Activated CD4-positive, alpha-beta T cell treated with anti-CD3 and anti-CD28 coated beads, Interleukin-2, amount 10 ng/mL, durations not matched to agents 7 days and 5 days (primary cell): ENCODE data around the gene ZFAND3. TPM values are rescaled to one million over a fixed set of nuclear protein-coding genes. Genes with fewer than 3 reads are reported as not detected.

Source experiments
- CTCF ChIA-PET: fragments of 350-600 bp; sonication (Branson Sonifier 250); formaldehyde crosslinking; loops from one replicate; lab custom pipeline; 2021; ENCODE audit warnings: antibody characterized with exemption; lab: Charles Lee
- POLR2A ChIA-PET: fragments of 350-600 bp; sonication (Branson Sonifier 250); formaldehyde crosslinking; loops from one replicate; lab custom pipeline; 2021; ENCODE audit warnings: antibody characterized with exemption; lab: Charles Lee
- DNase-seq: peaks from one replicate; pipeline ENCODE4 v3.0.0-alpha.2; 2020
- H3K27ac Mint-ChIP-seq: one replicate; pipeline ENCODE4 v1.8.0; 2021; ENCODE audit warnings: mild to moderate bottlenecking, moderate library complexity, mixed read lengths
- H3K27me3 Mint-ChIP-seq: one replicate; pipeline ENCODE4 v1.8.0; 2021; ENCODE audit warnings: mixed read lengths
- H3K36me3 Mint-ChIP-seq: one replicate; pipeline ENCODE4 v1.8.0; 2021; ENCODE audit warnings: low read depth, mixed read lengths
- H3K4me1 Mint-ChIP-seq: one replicate; pipeline ENCODE4 v1.8.0; 2021; ENCODE audit warnings: mixed read lengths
- H3K4me3 Mint-ChIP-seq: one replicate; pipeline ENCODE4 v1.8.0; 2021; ENCODE audit warnings: mild to moderate bottlenecking, moderate library complexity, mixed read lengths
- H3K9me3 Mint-ChIP-seq: one replicate; pipeline ENCODE4 v1.8.0; 2021; ENCODE audit warnings: mixed read lengths
- total RNA-seq, 2 experiments: library from RNA; stranded (reverse); gene quantifications; one replicate each; pipeline ENCODE4 v1.2.3, GENCODE V29; 2021

ZFAND3 gene
- total RNA-seq, 2 experiments from 2014 or later: 27.4 to 34.7 TPM

- ChIA-PET CTCF (interaction anchor here (0.7 kb wide), 1 partner anchor 56 kb away, joined by 3 read pairs; no protein-coding TSS in a partner anchor), POLR2A (no interaction called here)
- DNase-seq: no peak
- H3K4me3 Mint-ChIP-seq: no peak overlapping the region
- no peak overlapping the region for H3K27ac Mint-ChIP-seq
- H3K36me3 Mint-ChIP-seq: peaks cover 11% of the 10 kb centered on the region
- H3K27me3 Mint-ChIP-seq: no peaks in the 10 kb centered on the region
- H3K9me3 Mint-ChIP-seq: peaks cover 13% of the 10 kb centered on the region
- no peaks in the 10 kb centered on the region for H3K4me1 Mint-ChIP-seq
These were observed 181.9 kb downstream of the ZFAND3 start for GRCh38 chr6:38001386-38001785.

- H3K27ac Mint-ChIP-seq: no peak overlapping the region
- ChIA-PET CTCF (no interaction called here), POLR2A (no interaction called here)
These were observed 185.4 kb downstream of the ZFAND3 start for GRCh38 chr6:38004908-38005307.

GRCh38 chr6:38011937-38012336 lies 192.4 kb downstream of the ZFAND3 start:
- H3K27ac Mint-ChIP-seq: no peak overlapping the region
- peaks cover 4% of the 10 kb centered on the region for H3K36me3 Mint-ChIP-seq
- H3K4me1 Mint-ChIP-seq: peaks cover 2% of the 10 kb centered on the region
- H3K4me3 Mint-ChIP-seq: no peak overlapping the region
- H3K9me3 Mint-ChIP-seq: peaks cover 2% of the 10 kb centered on the region
- ChIA-PET POLR2A (no interaction called here), CTCF (no interaction called here)
- DNase-seq: no peak
- H3K27me3 Mint-ChIP-seq: no peaks in the 10 kb centered on the region

More at GRCh38 chr6:38004908-38005307, 185.4 kb downstream of the ZFAND3 start:
- Mint-ChIP-seq H3K27me3 (no peaks in the 10 kb centered on the region), H3K4me3 (no peak overlapping the region), H3K9me3 (peaks cover 2% of the 10 kb centered on the region), H3K4me1 (no peaks in the 10 kb centered on the region), H3K36me3 (peaks cover 4% of the 10 kb centered on the region)
- no peak for DNase-seq

- DNase-seq: no peak
- peaks cover 2% of the 10 kb centered on the region for H3K9me3 Mint-ChIP-seq
- peaks cover 2% of the 10 kb centered on the region for H3K4me1 Mint-ChIP-seq
- POLR2A ChIA-PET: no interaction called here
- peaks cover 4% of the 10 kb centered on the region for H3K36me3 Mint-ChIP-seq
- no peak overlapping the region for H3K4me3 Mint-ChIP-seq
- CTCF ChIA-PET: no interaction called here
- H3K27ac Mint-ChIP-seq: no peak overlapping the region
- no peaks in the 10 kb centered on the region for H3K27me3 Mint-ChIP-seq
These were observed 193.0 kb downstream of the ZFAND3 start for GRCh38 chr6:38012573-38012972.

- Mint-ChIP-seq H3K4me3 (no peak overlapping the region), H3K36me3 (peaks cover 2% of the 10 kb centered on the region), H3K9me3 (peaks cover 2% of the 10 kb centered on the region), H3K27me3 (no peaks in the 10 kb centered on the region), H3K4me1 (peaks cover 2% of the 10 kb centered on the region), H3K27ac (no peak overlapping the region)
- CTCF ChIA-PET: interaction anchor here (0.7 kb wide), 1 partner anchor 229 kb away, joined by 4 read pairs; no protein-coding TSS in a partner anchor
- no peak for DNase-seq
- POLR2A ChIA-PET: no interaction called here
These were observed 195.8 kb downstream of the ZFAND3 start for GRCh38 chr6:38015341-38015740.

GRCh38 chr6:38016824-38017223 lies 197.3 kb downstream of the ZFAND3 start:
- ChIA-PET CTCF (no interaction called here), POLR2A (no interaction called here)
- Mint-ChIP-seq H3K4me3 (no peak overlapping the region), H3K27ac (no peak overlapping the region), H3K4me1 (peaks cover 2% of the 10 kb centered on the region), H3K36me3 (no peaks in the 10 kb centered on the region), H3K9me3 (no peaks in the 10 kb centered on the region), H3K27me3 (no peaks in the 10 kb centered on the region)
- no peak for DNase-seq

- no peak overlapping the region for H3K4me3 Mint-ChIP-seq
- peaks cover 2% of the 10 kb centered on the region for H3K9me3 Mint-ChIP-seq
- no peaks in the 10 kb centered on the region for H3K36me3 Mint-ChIP-seq
- POLR2A ChIA-PET: no interaction called here
- H3K27me3 Mint-ChIP-seq: no peaks in the 10 kb centered on the region
- CTCF ChIA-PET: no interaction called here
- DNase-seq: no peak
- H3K27ac Mint-ChIP-seq: no peak overlapping the region
- no peaks in the 10 kb centered on the region for H3K4me1 Mint-ChIP-seq
These were observed 199.2 kb downstream of the ZFAND3 start for GRCh38 chr6:38018755-38019165.

- no peak overlapping the region for H3K4me3 Mint-ChIP-seq
- CTCF ChIA-PET: interaction anchor here (0.7 to 0.8 kb wide), 3 partner anchors 16 to 312 kb away, joined by 3 to 5 read pairs (median 3); no protein-coding TSS in a partner anchor
- DNase-seq: no peak
- no peak overlapping the region for H3K27ac Mint-ChIP-seq
- H3K9me3 Mint-ChIP-seq: peaks cover 8% of the 10 kb centered on the region
- H3K27me3 Mint-ChIP-seq: no peaks in the 10 kb centered on the region
- H3K4me1 Mint-ChIP-seq: no peaks in the 10 kb centered on the region
- peaks cover 4% of the 10 kb centered on the region for H3K36me3 Mint-ChIP-seq
- POLR2A ChIA-PET: interaction anchor here (0.6 kb wide), 1 partner anchor 105 kb away, joined by 6 read pairs; no protein-coding TSS in a partner anchor
These were observed 201.1 kb downstream of the ZFAND3 start for GRCh38 chr6:38020593-38020992.

- CTCF ChIA-PET: interaction anchor here (0.7 to 0.8 kb wide), 3 partner anchors 16 to 312 kb away, joined by 3 to 5 read pairs (median 3); no protein-coding TSS in a partner anchor
- DNase-seq: no peak
- Mint-ChIP-seq H3K4me1 (no peaks in the 10 kb centered on the region), H3K4me3 (no peak overlapping the region), H3K27ac (no peak overlapping the region), H3K27me3 (no peaks in the 10 kb centered on the region), H3K36me3 (peaks cover 4% of the 10 kb centered on the region), H3K9me3 (peaks cover 8% of the 10 kb centered on the region)
- POLR2A ChIA-PET: no interaction called here
These were observed 201.5 kb downstream of the ZFAND3 start for GRCh38 chr6:38021029-38021428.

- H3K36me3 Mint-ChIP-seq: peaks cover 4% of the 10 kb centered on the region
- no peak for DNase-seq
- H3K27me3 Mint-ChIP-seq: no peaks in the 10 kb centered on the region
- H3K4me3 Mint-ChIP-seq: no peak overlapping the region
- CTCF ChIA-PET: interaction anchor here (0.8 kb wide), 1 partner anchor 313 kb away, joined by 5 read pairs; no protein-coding TSS in a partner anchor
- H3K4me1 Mint-ChIP-seq: no peaks in the 10 kb centered on the region
- no peak overlapping the region for H3K27ac Mint-ChIP-seq
- H3K9me3 Mint-ChIP-seq: peaks cover 8% of the 10 kb centered on the region
- POLR2A ChIA-PET: no interaction called here
These were observed 202.0 kb downstream of the ZFAND3 start for GRCh38 chr6:38021571-38021970.

- Mint-ChIP-seq H3K36me3 (peaks cover 6% of the 10 kb centered on the region), H3K4me3 (no peak overlapping the region), H3K27me3 (no peaks in the 10 kb centered on the region), H3K4me1 (peaks cover 6% of the 10 kb centered on the region), H3K9me3 (peaks cover 8% of the 10 kb centered on the region), H3K27ac (no peak overlapping the region)
- POLR2A ChIA-PET: no interaction called here
- CTCF ChIA-PET: no interaction called here
- DNase-seq: no peak
These were observed 203.2 kb downstream of the ZFAND3 start for GRCh38 chr6:38022688-38023087.

GRCh38 chr6:38024908-38025307 lies 205.4 kb downstream of the ZFAND3 start:
- DNase-seq: no peak
- ChIA-PET POLR2A (no interaction called here), CTCF (no interaction called here)
- Mint-ChIP-seq H3K27me3 (no peaks in the 10 kb centered on the region), H3K36me3 (peaks cover 6% of the 10 kb centered on the region), H3K4me3 (no peak overlapping the region), H3K4me1 (peaks cover 17% of the 10 kb centered on the region), H3K27ac (no peak overlapping the region), H3K9me3 (peaks cover 10% of the 10 kb centered on the region)

- Mint-ChIP-seq H3K27ac (no peak overlapping the region), H3K27me3 (no peaks in the 10 kb centered on the region), H3K4me3 (no peak overlapping the region), H3K36me3 (peaks cover 8% of the 10 kb centered on the region), H3K4me1 (peaks cover 19% of the 10 kb centered on the region), H3K9me3 (peaks cover 12% of the 10 kb centered on the region)
- ChIA-PET POLR2A (no interaction called here), CTCF (no interaction called here)
- DNase-seq: no peak
These were observed 205.9 kb downstream of the ZFAND3 start for GRCh38 chr6:38025451-38025850.
